Muscle layer of colon (tissue), 2 donors: ENCODE data around the gene TRMT112.
"Not testable (repeated sequence)": the region's sequence is repeated elsewhere in the genome, so short reads cannot be mapped to it uniquely, and the experiment has no call there.

Experiments used
- H3K27ac ChIP-seq: one replicate; pipeline ENCODE4 v1.7.0; 2013; ENCODE audit warnings: low read depth, mild to moderate bottlenecking, low read length, moderate library complexity
- H3K27me3 ChIP-seq, 2 donors: one replicate each; pipeline ENCODE4 v1.7.0; 2013; ENCODE audit warnings: low read length in 2 of 2, mild to moderate bottlenecking in 2 of 2; ENCODE audit not compliant: insufficient read depth in 2 of 2, control insufficient read depth in 1 of 2
- H3K36me3 ChIP-seq: one replicate; pipeline ENCODE4 v1.7.0; 2013; ENCODE audit warnings: mild to moderate bottlenecking, low read length; ENCODE audit not compliant: insufficient read depth
- H3K4me1 ChIP-seq: one replicate; pipeline ENCODE4 v1.7.0; 2013; ENCODE audit warnings: mild to moderate bottlenecking, low read length; ENCODE audit not compliant: insufficient read depth
- H3K4me3 ChIP-seq, 2 donors: one replicate each; pipeline ENCODE4 v1.7.0; 2013; ENCODE audit warnings: low read length in 2 of 2, low read depth in 1 of 2, mild to moderate bottlenecking in 1 of 2, moderate library complexity in 1 of 2
- H3K9ac ChIP-seq: one replicate; pipeline ENCODE4 v1.7.0; 2013; ENCODE audit warnings: low read length
- H3K9me3 ChIP-seq: one replicate; pipeline ENCODE4 v1.7.0; 2013; ENCODE audit warnings: mild to moderate bottlenecking, low read length
- donor health status: abdominal sarcoma.
- donor health status: Adenocarcinoma of cecum.

Gene TRMT112

GRCh38 chr11:64313491-64314145 lies 3.7 kb downstream of the TRMT112 start:
- peaks cover 9% of the 10 kb centered on the region for H3K36me3 ChIP-seq
- H3K4me3 ChIP-seq = no peak overlapping the region
- H3K27me3 ChIP-seq = no peaks in the 10 kb centered on the region
- H3K27ac ChIP-seq = no peak overlapping the region
- no peak overlapping the region for H3K9ac ChIP-seq
- H3K9me3 ChIP-seq = no peaks in the 10 kb centered on the region
- H3K4me1 ChIP-seq = peaks cover 8% of the 10 kb centered on the region

DNA sequence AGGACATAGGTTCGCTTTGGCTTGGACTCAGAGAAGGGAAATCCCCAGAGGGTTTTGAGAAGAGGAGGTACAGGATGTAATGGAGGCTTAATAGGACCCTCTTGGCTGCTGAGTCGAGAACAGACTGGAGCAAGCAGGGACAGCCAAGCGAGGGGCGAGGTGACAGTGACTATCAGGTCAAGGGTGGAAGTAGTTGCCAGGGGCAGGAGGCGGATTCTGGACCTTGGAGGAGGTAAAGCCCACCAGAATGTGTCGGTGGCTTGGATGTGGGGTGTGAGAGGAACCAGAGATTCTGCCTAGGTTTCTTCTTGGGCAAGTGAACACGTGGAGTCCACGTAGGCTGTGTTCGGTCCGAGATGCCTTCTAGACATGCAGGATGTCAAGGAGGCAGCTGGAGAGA lies 4.4 kb downstream of the TRMT112 start:
- H3K4me3 ChIP-seq = no peak overlapping the region
- H3K27ac ChIP-seq = no peak overlapping the region
- no peak overlapping the region for H3K9ac ChIP-seq
- H3K9me3 ChIP-seq = no peaks in the 10 kb centered on the region
- H3K27me3 ChIP-seq = no peaks in the 10 kb centered on the region
- H3K4me1 ChIP-seq = peaks cover 8% of the 10 kb centered on the region
- peaks cover 9% of the 10 kb centered on the region for H3K36me3 ChIP-seq

DNA sequence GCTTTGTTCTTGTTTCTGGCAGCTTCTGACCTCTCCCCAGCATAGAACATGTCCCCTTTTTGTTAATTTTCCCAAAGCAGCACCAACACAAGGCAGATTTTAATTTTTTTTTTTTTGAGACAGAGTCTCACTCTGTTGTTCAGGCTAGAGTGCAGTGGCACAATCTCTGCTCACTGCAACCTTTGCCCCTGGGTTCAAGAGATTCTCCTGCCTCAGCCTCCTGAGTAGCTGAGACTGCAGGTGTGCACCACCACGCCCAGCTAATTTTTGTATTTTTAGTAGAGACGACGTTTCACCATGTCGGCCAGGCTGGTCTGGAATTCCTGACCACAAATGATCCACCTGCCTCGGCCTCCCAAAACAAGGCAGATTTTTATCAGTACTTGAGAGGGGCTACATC lies 9.6 kb downstream of the TRMT112 start:
- not testable (repeated sequence) for H3K9me3 ChIP-seq, H3K9ac ChIP-seq, H3K36me3 ChIP-seq, H3K4me3 ChIP-seq, H3K27ac ChIP-seq
- Histone ChIP-seq H3K4me1 (peaks cover 21% of the 10 kb centered on the region), H3K27me3 (peaks cover 7 to 10% of the 10 kb centered on the region in 2 donors)

DNA sequence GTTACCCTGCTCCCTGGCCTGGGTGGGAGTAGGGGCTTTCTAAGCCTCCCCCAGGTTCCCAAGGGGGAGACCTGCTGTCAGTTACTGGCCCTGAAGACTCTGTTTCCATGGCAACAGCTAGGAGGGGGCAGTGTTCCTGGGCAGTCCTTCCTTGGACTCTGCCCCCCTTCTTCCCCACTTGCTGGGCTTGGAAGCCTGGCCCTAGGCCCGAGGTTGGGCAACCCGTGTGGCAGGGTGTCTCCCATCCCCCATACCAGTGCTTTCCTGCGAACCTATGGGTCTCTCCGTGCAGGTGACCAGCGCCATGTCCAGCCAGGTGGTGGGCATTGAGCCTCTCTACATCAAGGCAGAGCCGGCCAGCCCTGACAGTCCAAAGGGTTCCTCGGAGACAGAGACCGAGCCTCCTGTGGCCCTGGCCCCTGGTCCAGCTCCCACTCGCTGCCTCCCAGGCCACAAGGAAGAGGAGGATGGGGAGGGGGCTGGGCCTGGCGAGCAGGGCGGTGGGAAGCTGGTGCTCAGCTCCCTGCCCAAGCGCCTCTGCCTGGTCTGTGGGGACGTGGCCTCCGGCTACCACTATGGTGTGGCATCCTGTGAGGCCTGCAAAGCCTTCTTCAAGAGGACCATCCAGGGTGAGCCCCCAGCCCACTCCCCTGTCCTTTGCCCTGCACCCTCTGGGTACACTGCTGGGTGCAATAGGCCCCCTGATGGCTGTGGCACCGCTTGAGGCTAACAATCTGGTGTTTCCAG lies 10.3 kb downstream of the TRMT112 start:
- H3K9me3 ChIP-seq = no peaks in the 10 kb centered on the region

GRCh38 chr11:64306563-64306875 lies 10.8 kb downstream of the TRMT112 start:
- H3K27me3 ChIP-seq = peaks cover 11 to 19% of the 10 kb centered on the region in 2 donors
- H3K4me1 ChIP-seq = peaks cover 21% of the 10 kb centered on the region
- peak overlapping the region; percentile 74 to 78 for H3K4me3 ChIP-seq
- peak overlapping the region; percentile 58 for H3K9ac ChIP-seq
- no peaks in the 10 kb centered on the region for H3K9me3 ChIP-seq
- H3K36me3 ChIP-seq = no peaks in the 10 kb centered on the region
- H3K27ac ChIP-seq = peak overlapping the region; percentile 85

More for the DNA sequence above, 10.3 kb downstream of the TRMT112 start:
- Histone ChIP-seq H3K36me3 (no peaks in the 10 kb centered on the region), H3K27ac (peak overlapping the region; percentile 85), H3K4me3 (peak overlapping the region in 1 of 2 donors; percentile 74), H3K4me1 (peaks cover 21% of the 10 kb centered on the region), H3K9ac (no peak overlapping the region), H3K27me3 (peaks cover 7 to 14% of the 10 kb centered on the region in 2 donors)

GRCh38 chr11:64305691-64306562 lies 11.4 kb downstream of the TRMT112 start:
- Histone ChIP-seq H3K4me1 (peaks cover 25% of the 10 kb centered on the region), H3K27me3 (peaks cover 13 to 22% of the 10 kb centered on the region in 2 donors), H3K9me3 (no peaks in the 10 kb centered on the region), H3K36me3 (no peaks in the 10 kb centered on the region), H3K27ac (peak overlapping the region; percentile 85), H3K9ac (peak overlapping the region; percentile 58), H3K4me3 (peak overlapping the region; percentile 74 to 78)

GRCh38 chr11:64305075-64305690 lies 12.2 kb downstream of the TRMT112 start, which contains the start of gene ESRRA:
Gene ESRRA (plus strand): TSS chr11:64305524. CDS start chr11:64307180, 1,656 bp downstream.
- Histone ChIP-seq H3K9ac (peak within 1 kb of the TSS; percentile 73), H3K27me3 (peaks cover 20 to 29% of the 10 kb centered on the region in 2 donors), H3K4me3 (peak within 1 kb of the TSS; percentile 78 to 83), H3K36me3 (no peaks in the 10 kb centered on the region), H3K9me3 (no peaks in the 10 kb centered on the region), H3K4me1 (peaks cover 32% of the 10 kb centered on the region), H3K27ac (peak within 1 kb of the TSS; percentile 91)

- peaks cover 26 to 36% of the 10 kb centered on the region in 2 donors for H3K27me3 ChIP-seq
- peak overlapping the region; percentile 73 for H3K9ac ChIP-seq
- H3K27ac ChIP-seq = peak overlapping the region; percentile 91
- H3K4me1 ChIP-seq = peaks cover 38% of the 10 kb centered on the region
- no peaks in the 10 kb centered on the region for H3K36me3 ChIP-seq
- H3K9me3 ChIP-seq = no peaks in the 10 kb centered on the region
- peak overlapping the region; percentile 51 to 83 for H3K4me3 ChIP-seq
These were observed 12.9 kb downstream of the TRMT112 start for GRCh38 chr11:64304316-64305072.

GRCh38 chr11:64304032-64304315 lies 13.4 kb downstream of the TRMT112 start:
- no peaks in the 10 kb centered on the region for H3K9me3 ChIP-seq
- H3K36me3 ChIP-seq = no peaks in the 10 kb centered on the region
- H3K4me3 ChIP-seq = peak overlapping the region; percentile 51 to 83
- H3K4me1 ChIP-seq = peaks cover 38% of the 10 kb centered on the region
- H3K9ac ChIP-seq = peak overlapping the region; percentile 73
- H3K27ac ChIP-seq = peak overlapping the region; percentile 91
- H3K27me3 ChIP-seq = peaks cover 26 to 41% of the 10 kb centered on the region in 2 donors

DNA sequence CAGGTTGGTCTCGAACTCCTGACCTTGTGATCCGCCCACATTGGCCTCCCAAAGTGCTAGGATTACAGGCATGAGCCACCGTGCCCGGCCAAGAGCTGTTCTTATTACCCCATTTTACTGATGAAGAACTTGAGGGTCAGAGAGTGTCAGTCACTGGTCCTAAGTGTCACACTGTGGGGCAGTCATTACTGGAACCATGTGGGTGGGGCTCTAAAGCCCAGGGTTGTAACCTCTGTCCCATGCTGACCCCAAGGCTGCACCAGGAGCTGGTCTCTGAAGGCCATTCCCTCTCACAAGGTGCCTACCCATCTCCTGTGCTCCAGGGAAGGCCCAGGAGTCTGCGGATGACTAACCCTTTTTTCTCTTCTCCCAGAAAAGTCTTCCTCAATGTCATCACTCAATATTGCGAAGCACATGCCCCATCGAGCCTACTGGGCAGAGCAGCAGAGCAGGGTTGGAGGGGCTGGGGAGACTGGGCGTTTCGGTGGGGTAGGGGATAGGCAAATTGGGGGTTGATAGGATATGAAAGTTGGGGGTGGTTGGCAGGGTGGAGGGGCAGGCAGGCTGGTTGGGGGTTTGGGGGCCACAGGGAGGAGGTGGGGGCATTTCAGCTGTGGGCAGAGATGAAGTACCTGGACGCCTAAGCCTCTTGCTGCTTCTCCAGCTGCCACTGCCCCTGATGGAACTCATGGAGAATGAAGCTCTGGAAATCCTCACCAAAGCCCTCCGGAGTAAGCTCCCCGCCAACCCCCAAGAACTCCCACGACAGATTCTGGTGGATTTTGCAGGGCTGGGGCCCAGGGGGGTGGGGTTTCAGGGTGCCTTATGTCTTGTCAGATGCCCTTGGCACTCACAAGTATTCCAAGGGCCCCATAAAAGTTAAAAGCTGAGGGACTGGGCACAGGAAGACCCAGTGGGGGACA lies 14.0 kb downstream of the TRMT112 start:
- Histone ChIP-seq H3K4me1 (peaks cover 38% of the 10 kb centered on the region), H3K36me3 (no peaks in the 10 kb centered on the region), H3K9ac (peak overlapping the region; percentile 73), H3K9me3 (no peaks in the 10 kb centered on the region), H3K4me3 (peak overlapping the region in 1 of 2 donors; percentile 83), H3K27me3 (peaks cover 29 to 47% of the 10 kb centered on the region in 2 donors), H3K27ac (peak overlapping the region; percentile 91)
